GM12864 (cell line): ENCODE data around the gene PARVB.

ENCODE experiments used
- DNase-seq: peaks from one replicate; pipeline ENCODE4 v3.0.0-alpha.2; 2011; ENCODE audit warnings: low read depth
- H3K4me3 ChIP-seq: 2 replicates; pipeline ENCODE4 v1.5.1; 2011; ENCODE audit warnings: mild to moderate bottlenecking, low read depth, low read length, control low read depth
- TF ChIP-seq, protein P1 (sequence below): IDR thresholded peaks from 2 replicates; pipeline ENCODE4 v1.5.1; 2011; ENCODE audit warnings: low read depth, mild to moderate bottlenecking, moderate library complexity, low read length, control low read depth, inconsistent platforms; ENCODE audit errors: missing control alignments

The PARVB gene

DNA sequence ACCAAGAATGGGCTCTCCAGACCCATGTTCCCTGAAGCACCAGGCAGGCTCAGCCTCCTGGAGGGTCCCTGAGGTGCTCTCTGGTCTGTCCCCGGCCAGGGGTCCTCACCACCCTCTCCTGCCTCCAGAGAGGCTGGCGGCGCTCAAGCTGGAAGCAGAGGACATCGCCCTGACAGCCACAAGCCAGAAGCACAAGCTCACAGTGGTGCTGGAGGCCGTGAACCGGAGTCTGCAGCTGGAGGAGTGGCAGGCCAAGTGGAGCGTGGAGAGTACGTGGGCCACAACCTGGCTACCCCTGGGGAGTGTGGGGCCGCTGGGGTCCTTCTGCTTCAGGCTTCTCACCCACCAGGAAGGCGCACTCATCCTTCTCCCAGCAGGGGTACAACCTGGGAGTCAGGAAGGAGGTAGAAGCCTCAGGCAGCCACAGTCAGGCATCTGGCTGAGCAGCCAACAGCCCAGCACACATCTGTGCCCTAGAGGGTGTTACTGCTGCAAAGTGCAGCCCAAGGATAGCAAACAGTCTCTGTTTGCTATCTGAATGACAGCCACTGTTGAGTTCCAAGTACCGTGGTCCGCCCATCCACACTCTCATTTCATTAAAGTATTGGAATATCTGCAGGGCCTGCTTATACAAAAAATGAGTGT lies 165.0 kb downstream of the PARVB start:
- TF ChIP-seq, protein P1, sequence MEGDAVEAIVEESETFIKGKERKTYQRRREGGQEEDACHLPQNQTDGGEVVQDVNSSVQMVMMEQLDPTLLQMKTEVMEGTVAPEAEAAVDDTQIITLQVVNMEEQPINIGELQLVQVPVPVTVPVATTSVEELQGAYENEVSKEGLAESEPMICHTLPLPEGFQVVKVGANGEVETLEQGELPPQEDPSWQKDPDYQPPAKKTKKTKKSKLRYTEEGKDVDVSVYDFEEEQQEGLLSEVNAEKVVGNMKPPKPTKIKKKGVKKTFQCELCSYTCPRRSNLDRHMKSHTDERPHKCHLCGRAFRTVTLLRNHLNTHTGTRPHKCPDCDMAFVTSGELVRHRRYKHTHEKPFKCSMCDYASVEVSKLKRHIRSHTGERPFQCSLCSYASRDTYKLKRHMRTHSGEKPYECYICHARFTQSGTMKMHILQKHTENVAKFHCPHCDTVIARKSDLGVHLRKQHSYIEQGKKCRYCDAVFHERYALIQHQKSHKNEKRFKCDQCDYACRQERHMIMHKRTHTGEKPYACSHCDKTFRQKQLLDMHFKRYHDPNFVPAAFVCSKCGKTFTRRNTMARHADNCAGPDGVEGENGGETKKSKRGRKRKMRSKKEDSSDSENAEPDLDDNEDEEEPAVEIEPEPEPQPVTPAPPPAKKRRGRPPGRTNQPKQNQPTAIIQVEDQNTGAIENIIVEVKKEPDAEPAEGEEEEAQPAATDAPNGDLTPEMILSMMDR: no peak
- no peak for DNase-seq
- H3K4me3 ChIP-seq: no peak overlapping the region

DNA sequence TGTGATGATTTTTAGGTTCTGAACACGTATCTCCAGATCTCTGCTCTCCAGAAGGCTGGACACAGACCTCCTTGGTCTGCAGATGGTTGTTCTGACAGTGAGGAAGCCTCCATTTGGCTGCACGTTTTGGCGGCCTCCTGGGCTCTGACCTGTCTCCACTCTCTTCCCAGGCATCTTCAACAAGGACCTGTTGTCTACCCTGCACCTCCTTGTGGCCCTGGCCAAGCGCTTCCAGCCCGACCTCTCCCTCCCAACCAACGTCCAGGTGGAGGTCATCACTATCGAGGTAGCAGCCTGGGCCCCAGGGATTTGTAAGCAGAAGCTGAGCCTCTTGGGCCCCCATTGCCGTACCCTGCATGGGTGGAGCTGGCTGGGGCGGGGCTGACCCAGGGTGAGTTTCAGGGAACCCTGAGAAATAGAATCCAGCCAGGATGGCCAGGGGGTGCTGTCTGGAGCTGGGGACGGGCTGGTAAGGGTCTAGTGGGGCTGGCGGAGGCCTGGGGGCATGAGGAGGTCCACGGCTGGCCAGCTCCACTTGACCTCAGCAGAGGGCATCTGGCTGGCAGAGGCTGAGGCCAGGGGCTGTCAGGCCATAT lies 166.4 kb downstream of the PARVB start:
- DNase-seq: no peak
- H3K4me3 ChIP-seq: no peak overlapping the region
- TF ChIP-seq, protein P1: no peak

DNA sequence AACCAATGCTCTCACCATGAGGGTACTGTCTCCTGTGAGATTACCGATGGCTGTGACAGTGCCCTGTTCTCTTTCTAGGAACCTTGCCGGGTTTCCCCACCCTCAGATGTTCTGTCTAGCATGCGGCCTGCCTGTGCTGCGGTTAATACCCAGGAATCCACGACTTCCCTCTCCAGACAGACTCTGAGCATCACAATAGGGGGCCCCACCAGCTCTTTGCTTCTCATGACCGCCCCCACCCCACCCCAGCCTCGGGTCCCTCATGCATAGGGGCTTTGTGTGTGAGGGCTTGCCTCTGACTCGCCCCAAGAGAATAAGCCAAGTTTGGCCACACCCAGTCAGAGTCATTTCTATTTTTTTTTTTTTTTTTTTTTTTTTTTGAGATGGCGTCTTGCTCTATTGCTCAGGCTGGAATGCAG lies 166.9 kb downstream of the PARVB start:
- H3K4me3 ChIP-seq: no peak overlapping the region
- TF ChIP-seq, protein P1: no peak
- DNase-seq: no peak

DNA sequence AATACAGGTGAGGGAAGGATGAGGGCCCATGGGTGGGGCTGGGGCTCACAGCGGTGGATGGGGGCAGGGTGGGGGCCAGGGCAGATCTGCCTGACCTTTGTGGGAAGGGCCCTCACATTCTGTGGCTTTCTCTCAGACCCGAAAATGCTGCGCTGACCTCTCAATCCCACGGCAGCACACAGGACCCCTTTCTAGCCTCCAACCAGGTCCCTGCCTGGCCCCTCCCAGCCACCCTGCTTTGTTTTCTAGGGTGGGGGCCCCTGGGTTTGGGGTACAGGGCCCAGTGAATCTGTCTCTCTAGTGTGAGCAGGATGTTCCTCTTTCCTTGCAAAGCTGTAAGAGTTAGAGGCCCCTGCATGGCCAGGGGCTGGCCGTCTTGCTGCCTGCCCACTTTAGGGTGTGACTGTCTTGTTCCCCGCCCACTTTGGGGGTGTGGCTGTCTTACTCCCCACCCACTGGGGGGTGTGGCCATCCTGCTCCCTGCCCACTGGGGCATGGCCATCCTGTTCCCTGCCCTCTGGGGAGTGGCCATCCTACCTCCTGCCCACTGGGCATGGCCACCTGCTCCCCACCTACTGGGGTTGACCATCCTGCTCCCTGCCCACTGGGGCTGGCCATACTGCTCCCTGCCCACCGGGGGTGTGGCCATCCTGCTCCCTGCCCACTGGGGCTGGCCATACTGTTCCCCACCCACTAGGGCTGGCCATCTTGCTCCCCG lies 168.2 kb downstream of the PARVB start:
- no peak for DNase-seq
- TF ChIP-seq, protein P1: no peak
- no peak overlapping the region for H3K4me3 ChIP-seq

DNA sequence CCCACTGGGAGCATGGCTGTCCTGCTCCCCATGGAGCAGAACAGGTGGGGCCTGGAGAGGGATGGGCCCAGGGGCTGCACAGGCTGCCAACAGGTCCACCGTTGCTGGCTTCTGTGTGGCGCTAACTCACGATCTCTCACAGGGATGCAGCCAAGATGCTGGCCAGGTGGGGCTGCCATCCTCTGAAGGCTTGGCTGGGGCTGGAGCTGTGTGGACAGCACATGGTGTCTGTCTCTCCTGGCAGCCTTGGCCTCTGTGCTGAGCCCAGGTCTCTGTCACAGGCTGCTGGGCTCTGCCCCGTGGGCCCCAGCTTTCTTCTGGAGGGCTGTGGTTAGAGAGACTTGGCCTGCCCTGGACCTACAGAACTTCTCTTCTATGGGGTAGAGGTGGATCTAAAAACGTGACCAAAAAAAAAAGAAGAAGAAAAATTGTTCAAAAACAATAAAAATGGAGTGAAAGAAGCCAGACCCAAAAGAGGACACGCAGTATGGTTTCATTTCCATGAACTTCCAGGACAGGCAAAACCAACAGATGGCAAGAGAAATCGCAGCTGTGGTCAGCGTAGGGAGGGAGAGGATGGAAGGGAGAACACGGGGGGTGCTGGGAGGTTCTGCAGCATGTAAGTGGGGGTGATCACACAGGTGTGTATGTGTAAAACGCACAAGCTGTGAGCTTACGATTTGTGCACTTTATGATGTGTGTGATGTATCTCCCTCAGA lies 168.9 kb downstream of the PARVB start:
- TF ChIP-seq, protein P1: no peak
- DNase-seq: no peak

DNA sequence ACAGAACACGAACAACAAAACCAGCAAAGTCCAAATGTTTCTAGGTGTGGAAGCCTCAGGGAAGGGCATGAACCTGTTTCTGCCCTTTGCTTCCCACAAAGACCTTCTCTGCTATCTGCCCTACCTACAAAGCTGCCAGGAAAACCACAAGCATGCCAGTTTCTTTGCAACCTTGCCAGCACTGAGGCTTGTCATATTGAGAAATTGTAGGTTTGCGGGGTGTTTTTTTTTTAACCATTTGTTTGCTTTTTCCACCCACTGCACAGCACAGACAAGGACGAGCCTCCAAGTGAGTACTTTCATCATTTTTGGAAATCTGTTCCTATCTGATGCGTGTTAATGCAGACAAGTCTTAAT lies 169.4 kb downstream of the PARVB start:
- no peak overlapping the region for H3K4me3 ChIP-seq
- TF ChIP-seq, protein P1: no peak
- no peak for DNase-seq

More for the DNA sequence above, 168.9 kb downstream of the PARVB start:
- no peak overlapping the region for H3K4me3 ChIP-seq
